DMS 273 (cell line): ENCODE data around the gene WNK2.
"Not testable (repeated sequence)": the region's sequence is repeated elsewhere in the genome, so short reads cannot be mapped to it uniquely, and the experiment has no call there.

Experiments
- DNase-seq: peaks from one replicate; lab custom pipeline; 2025; ENCODE audit not compliant: unreplicated experiment; lab: John Stamatoyannopoulos, UW

Gene WNK2

GRCh38 chr9:93235300-93235960 lies 51.5 kb downstream of the WNK2 start:
- no peak for DNase-seq

GRCh38 chr9:93236541-93237206 lies 52.7 kb downstream of the WNK2 start:
- no peak for DNase-seq

- no peak for DNase-seq
These were observed 53.6 kb downstream of the WNK2 start for GRCh38 chr9:93237540-93237939.

- DNase-seq: no peak
These were observed 55.3 kb downstream of the WNK2 start for GRCh38 chr9:93238953-93239925.

GRCh38 chr9:93240891-93241334 lies 57.0 kb downstream of the WNK2 start:
- DNase-seq: no peak

- DNase-seq: peak; percentile 37
These were observed 59.2 kb downstream of the WNK2 start for GRCh38 chr9:93243112-93243511.

- DNase-seq: peak; percentile 82
These were observed 60.2 kb downstream of the WNK2 start for GRCh38 chr9:93244101-93244500.

- peak; percentile 56 for DNase-seq
These were observed 60.8 kb downstream of the WNK2 start for GRCh38 chr9:93244510-93245436.

GRCh38 chr9:93245437-93245970 lies 61.6 kb downstream of the WNK2 start:
- DNase-seq: no peak

- DNase-seq: no peak
These were observed 62.2 kb downstream of the WNK2 start for GRCh38 chr9:93246111-93246510.

- DNase-seq: no peak
These were observed 62.6 kb downstream of the WNK2 start for GRCh38 chr9:93246526-93246925.

GRCh38 chr9:93247099-93247865 lies 63.3 kb downstream of the WNK2 start:
- DNase-seq: no peak

GRCh38 chr9:93247892-93248291 lies 64.0 kb downstream of the WNK2 start:
- DNase-seq: no peak

- DNase-seq: peak; percentile 48
These were observed 64.6 kb downstream of the WNK2 start for GRCh38 chr9:93248386-93249040.

GRCh38 chr9:93250185-93250584 lies 66.2 kb downstream of the WNK2 start:
- no peak for DNase-seq

GRCh38 chr9:93251309-93251708 lies 67.4 kb downstream of the WNK2 start:
- DNase-seq: not testable (repeated sequence)

- no peak for DNase-seq
These were observed 68.3 kb downstream of the WNK2 start for GRCh38 chr9:93252116-93252780.

- no peak for DNase-seq
These were observed 69.0 kb downstream of the WNK2 start for GRCh38 chr9:93252781-93253530.
